TTC549 (cell line): ENCODE results near the gene TOP2A.
"Not testable (repeated sequence)": the region's sequence is repeated elsewhere in the genome, so short reads cannot be mapped to it uniquely, and the experiment has no call there.

Experiments used
- FAIRE-seq: peaks from 2 replicates; lab custom pipeline; 2012; peaks lifted over from hg19 to GRCh38; lab: Jason Lieb, UNC

The TOP2A gene

DNA sequence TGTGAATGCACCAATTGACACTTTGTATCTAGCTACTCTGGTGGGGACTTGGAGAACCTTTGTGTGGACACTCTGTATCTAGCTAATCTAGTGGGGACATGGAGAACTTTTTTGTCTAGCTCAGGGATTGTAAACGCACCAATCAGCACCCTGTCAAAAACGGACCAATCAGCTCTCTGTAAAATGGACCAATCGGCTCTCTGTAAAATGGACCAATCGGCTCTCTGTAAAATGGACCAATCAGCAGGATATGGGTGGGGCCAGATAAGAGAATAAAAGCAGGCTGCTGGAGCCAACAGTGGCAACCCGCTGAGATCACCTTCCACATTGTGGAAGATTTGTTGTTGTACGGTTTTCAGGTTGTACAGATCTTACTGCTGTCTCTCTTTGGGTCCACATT, 41.2 kb downstream of the TOP2A start:
- FAIRE-seq = not testable (repeated sequence)

DNA sequence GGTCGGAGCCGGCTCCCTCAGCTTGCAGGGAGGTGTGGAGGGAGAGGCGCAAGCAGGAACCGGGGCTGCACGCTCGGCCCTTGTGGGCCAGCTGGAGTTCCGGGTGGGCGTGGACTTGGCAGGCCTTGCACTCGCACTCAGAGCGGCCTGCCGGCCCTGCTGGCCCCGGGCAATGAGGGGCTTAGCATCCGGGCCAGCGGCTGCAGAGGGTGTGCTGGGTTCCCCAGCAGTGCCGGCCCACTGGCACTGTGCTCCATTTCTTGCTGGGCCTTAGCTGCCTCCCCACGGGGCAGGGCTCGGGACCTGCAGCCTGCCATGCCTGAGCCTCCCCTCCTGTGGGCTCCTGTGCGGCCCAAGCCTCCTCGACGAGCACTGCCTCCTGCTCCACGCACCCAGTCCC, 41.9 kb downstream of the TOP2A start:
- FAIRE-seq = not testable (repeated sequence)

DNA sequence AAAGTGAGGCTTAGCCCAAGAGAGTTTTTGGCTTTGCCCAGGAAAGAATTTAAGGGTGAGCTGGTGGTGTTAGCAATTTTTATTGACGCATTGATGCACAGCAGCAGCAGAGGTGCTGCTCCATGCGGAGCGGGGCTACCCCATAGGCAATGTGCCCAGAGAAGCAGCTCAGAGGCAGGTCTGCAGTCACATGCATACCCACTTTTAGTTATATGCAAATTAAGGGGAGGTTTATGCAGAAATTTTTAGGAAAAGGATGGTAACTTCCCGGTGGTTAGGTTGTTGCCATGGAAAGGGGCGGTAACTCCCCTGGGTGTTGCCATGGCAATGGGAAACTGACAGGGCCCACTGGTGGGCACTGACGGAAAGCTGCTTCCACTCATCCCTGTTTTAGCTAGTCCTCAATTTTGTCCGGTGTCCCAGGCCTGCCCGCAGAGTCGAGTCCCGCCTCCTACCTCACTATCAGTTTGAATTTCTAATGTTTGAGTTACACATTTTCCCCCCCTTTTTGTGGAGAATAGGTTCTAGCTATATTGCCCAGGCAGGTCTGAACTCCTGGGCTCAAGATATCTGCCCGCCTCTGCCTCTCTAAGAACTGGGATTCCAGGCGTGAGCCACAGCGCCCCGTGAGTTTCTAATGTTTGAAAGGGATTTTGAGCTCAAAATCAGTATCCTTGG, 42.7 kb downstream of the TOP2A start:
- FAIRE-seq = no peak

- no peak for FAIRE-seq
Observed at GRCh38 chr17:40373999-40374398, 43.7 kb downstream of the TOP2A start.

DNA sequence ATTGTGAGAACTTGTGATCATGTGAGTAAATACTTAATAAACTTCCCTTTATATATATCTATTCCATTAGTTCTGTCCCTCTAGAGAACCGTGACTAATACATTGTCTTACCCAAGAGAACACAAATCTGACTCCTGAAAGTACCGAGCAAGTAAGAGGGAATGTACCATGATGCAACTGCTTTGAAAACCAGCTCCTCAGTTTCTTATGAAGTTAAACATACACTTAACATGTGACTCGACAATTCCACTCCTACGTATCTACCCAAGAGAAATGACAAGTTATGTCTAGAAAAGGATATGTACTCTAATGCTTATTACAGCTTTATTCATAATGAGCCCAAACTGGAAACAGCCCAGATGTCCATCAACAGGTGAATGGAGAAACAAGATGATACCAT, 44.4 kb downstream of the TOP2A start:
- no peak for FAIRE-seq

DNA sequence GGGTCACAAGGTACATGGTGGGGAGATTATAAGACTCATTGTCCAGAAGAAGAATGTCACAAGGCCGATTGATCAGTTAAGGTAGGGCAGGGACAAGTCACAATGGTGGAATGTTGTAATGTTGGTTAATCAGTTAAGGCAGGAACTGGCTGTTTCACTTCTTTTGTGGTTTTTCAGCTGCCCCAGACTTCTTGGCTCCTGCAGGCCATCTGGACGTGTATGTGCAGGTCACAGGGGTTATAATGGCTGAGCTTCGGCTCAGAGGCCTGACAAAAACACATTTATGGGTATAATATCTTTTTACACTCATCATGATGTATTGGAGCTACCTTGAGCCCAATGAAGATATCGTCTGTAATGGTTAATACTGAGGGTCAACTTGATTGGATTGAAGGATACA, 45.1 kb downstream of the TOP2A start:
- FAIRE-seq = not testable (repeated sequence)

- no peak for FAIRE-seq
Observed at GRCh38 chr17:40372031-40372430, 45.7 kb downstream of the TOP2A start.

DNA sequence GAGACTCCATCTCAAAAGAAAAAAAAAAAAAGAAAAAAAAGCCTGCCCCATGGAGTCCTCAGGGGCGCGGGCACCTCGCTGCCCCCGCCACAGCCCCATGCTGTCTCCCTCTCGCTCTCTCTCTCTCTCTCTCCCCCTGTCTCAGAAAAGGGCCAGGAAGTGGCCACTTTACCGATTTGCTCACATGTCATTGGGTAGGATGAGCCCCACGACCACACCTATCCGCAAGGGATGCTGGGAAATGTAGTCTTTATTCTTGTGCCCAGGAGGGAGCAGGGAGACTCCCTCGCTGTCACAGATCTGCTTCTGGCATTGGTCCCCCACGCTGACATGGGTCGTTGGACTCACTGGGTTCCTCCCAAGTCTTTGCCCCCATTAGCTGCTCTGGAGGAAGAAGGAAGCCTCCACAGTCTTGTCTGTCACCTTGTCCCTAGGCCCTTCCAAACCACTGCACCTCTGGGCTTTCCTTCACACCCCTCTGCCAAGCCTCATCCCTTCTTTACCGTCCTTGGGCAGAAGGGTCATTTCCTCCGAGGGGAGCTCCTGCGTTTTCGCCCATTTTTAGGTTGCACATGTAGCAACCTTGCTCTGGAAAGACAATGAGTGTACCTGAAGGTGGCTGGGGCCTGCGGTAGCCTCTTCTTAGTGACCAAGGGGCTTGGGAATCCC, 46.3 kb downstream of the TOP2A start:
- no peak for FAIRE-seq

DNA sequence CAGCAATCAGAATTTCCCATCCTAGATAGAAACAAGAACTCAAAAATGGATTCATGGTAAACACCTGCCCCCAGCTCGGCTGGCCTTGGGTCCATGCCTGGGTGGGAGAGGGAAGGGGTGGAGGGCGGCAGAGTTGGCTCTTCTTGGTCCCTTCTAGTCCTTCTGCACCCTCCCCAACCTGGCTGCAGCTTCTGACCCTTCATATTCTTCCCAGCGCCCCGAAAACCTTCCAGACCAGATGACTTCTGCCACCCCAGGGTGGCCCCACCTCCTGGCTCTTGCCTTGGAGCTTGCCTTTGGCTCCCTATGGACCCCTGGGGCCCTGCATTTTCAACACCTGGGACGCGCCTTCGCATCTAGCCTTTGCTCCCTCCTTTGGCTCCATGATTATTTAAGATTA, 47.8 kb downstream of the TOP2A start:
- no peak for FAIRE-seq

DNA sequence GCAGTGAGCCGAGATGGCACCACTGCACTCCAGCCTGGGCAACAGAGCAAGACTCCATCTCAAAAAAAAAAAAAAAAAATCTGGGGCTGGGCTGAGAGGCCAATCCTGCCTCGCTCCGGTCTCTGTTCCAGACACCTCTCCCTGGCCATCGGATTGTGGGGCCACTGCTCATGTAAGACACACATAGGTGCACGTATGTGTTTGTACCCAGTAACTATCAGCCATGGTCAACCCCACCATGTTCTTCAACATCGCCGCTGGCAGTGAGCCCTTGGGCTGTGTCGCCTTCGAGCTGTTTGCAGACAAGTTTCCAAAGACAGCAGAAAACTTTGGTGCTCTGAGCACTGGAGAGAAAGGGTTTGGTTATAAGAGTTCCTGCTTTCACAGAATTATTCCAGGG, 50.0 kb downstream of the TOP2A start:
- FAIRE-seq = not testable (repeated sequence)

- no peak for FAIRE-seq
Observed at GRCh38 chr17:40366861-40367518, 50.7 kb downstream of the TOP2A start.

GRCh38 chr17:40366076-40366860, 51.4 kb downstream of the TOP2A start:
- FAIRE-seq = no peak

DNA sequence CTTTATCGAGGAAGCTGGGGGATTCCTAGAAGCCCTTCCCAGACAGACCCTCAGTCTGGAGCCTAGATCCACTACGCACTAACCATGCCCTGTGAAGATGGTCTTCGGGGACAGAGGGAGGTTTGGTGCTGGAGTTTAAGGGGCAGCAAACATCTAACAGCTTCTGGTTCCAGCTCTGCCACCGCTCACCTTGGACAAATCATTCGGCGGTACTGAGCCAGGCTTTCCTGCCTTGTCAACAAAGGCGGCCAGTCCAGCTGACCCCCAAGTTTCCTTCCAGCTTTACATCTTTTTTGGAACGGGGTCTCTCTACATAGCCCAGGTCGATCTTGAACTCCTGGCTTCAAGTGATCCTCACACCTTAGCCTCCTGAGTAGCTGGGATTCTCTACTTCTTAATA, 52.8 kb downstream of the TOP2A start:
- FAIRE-seq = no peak

DNA sequence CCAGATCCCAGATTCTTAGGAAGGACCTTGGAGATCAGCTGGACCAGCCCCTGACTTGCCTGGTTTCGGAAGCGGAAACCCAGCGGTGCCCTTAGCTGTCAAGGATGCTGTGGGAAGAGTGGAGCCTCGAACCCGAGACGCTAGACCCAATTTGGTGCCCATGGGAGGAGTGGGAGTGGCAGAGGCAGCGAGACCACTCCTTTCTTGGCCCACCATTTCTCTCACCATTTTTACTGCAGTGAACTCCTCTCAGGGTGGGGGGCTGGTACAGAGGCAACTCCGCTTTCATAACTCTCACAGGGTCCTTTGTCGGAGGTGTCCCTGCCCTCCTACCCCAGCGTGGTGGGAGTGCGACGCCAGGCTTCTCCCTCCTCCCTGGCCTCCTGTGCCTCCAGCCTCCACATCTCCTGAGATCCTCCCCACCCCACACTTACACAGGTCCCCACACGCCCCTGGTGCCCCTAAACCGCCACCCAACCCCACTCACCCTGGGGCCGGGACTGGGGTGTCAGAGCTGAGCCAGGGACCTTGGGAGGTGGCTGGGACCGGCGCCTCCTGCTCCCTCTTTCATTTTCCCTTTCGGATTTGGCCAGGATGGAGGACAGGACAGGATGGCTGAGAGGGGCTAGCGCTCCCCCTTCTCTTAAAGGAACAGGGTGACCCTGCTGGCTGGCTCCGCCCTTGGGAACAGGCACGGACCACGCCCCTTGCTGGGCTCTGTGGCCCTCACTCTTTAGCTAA, 53.4 kb downstream of the TOP2A start, which contains the start of gene GJD3:
Gene GJD3 (minus strand): TSS at position 617 of the 741 bp plus-strand sequence. CDS start 922 bp downstream, outside the sequence.
- no peak for FAIRE-seq

GRCh38 chr17:40363111-40363827, 54.4 kb downstream of the TOP2A start:
- no peak for FAIRE-seq

DNA sequence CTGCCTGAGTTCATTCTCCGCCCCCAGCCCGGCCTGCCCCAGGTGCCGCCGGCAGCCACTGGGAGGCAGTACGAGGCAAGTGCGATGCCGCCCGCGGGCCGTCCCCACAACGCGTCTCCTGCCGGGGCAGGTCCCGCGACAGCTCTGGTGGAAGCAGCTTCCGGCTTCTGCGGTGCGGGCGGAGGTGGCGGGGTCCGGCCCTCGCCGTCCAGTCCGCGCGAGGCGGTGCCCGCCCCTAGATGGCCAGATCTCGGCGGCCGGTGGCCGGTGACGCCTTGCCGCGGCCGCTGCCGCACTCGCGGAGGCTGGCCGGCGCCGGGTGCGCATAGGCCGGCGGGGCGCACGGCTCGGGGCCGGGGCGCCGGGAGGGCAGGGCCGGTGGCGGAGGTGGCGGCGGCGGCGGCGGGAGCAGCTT, 55.0 kb downstream of the TOP2A start:
- no peak for FAIRE-seq

- no peak for FAIRE-seq
Observed at GRCh38 chr17:40361925-40362695, 55.6 kb downstream of the TOP2A start.

- FAIRE-seq = no peak
Observed at GRCh38 chr17:40361063-40361924, 56.4 kb downstream of the TOP2A start.

DNA sequence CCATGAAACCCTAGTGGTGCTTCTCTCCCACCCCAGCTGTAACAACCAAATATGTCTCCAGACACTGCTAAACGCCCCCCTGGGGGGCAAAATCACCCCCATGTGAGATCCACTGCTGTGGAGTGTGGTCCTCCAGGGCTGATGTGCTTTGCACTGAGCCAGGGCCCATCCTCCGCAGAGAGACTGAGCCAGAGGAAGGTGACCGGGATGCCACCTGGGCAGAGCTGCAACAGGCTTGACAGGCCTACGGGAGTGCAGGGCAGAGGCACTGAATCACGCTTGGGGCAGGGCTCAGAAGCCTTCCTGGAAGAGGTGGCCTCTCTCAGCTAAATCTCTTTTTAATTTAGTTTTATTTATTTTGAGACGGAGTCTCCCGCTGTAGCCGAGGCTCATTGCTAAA, 57.6 kb downstream of the TOP2A start:
- FAIRE-seq = no peak
